Panc1 (cell line): ENCODE results near the gene MAD1L1.

Experiments
- CTCF ChIP-seq: fragments of 450-650 bp; IDR thresholded peaks from 2 replicates; pipeline ENCODE4 v1.5.1; 2017; ENCODE audit warnings: mild to moderate bottlenecking
- POLR2AphosphoS5 ChIP-seq: IDR thresholded peaks from 2 replicates; pipeline ENCODE4 v1.6.1; 2012; ENCODE audit warnings: mild to moderate bottlenecking, low read depth, low read length, moderate library complexity
- SIN3A ChIP-seq: IDR thresholded peaks from 2 replicates; pipeline ENCODE4 v1.6.1; 2012; ENCODE audit warnings: low read depth, mild to moderate bottlenecking, low read length, moderate library complexity, borderline replicate concordance; ENCODE audit not compliant: insufficient read depth

- TF ChIP-seq POLR2AphosphoS5 (no peak), CTCF (no peak), SIN3A (no peak)
These were observed 403.6 kb downstream of the MAD1L1 start for GRCh38 chr7:1829111-1829510.
